H1 (cell line): ENCODE data around the gene MYH8. TPM values are rescaled to one million over a fixed set of nuclear protein-coding genes. Genes with fewer than 3 reads are reported as not detected.

Experiments used
- CHD7 ChIP-seq: fragments of 300-600 bp; sonication (generic); IDR thresholded peaks from 2 replicates; pipeline ENCODE4 v1.7.1; 2012; ENCODE audit warnings: low read length, moderate library complexity, mild to moderate bottlenecking, inconsistent platforms; ENCODE audit not compliant: insufficient replicate concordance
- polyA plus RNA-seq, 7 experiments: library from polyadenylated mRNA; depleted of rRNA in 3 of 7; stranded (reverse) in 5 of 7; unstranded in 2 of 7; fragments of >200 nt in 5 of 7; fragments of 200-250 nt in 2 of 7; gene quantifications; 1 replicate in 5 of 7; 2 replicates in 1 of 7; 4 replicates in 1 of 7; pipeline versions ENCODE4 v1.2.1 to v1.2.3, GENCODE V29; 2011 to 2013; ENCODE audit warnings: missing spikeins in 2 of 7, mixed read lengths in 2 of 7
- total RNA-seq: library from RNA; stranded (reverse); fragmentation: NEBNext Ultra II Directional; extraction: Animal tissue kit (Norgen Biotek cat#: 25700); gene quantifications from 2 replicates; pipeline ENCODE4 v1.2.1, GENCODE V29; 2021

MYH8 gene
- total and polyA plus RNA-seq, 2 of the 8 experiments (the other 6 are each of a cell fraction or from before 2014, with no cell fraction given) = not detected

- TF ChIP-seq CHD7 = no peak
Measured at GRCh38 chr17:10360578-10360977, 61.2 kb downstream of the MYH8 start (continued).
